Vagina (tissue), 2 donors: ENCODE data around the gene CACNB2. TPM values are rescaled to one million over a fixed set of nuclear protein-coding genes. Genes with fewer than 3 reads are reported as not detected.

Experiments used
- DNase-seq, 2 donors: peaks; one replicate each; pipeline ENCODE4 v3.0.0-alpha.2; 2017; ENCODE audit errors: extremely low spot score in 2 of 2
- H3K27ac ChIP-seq: fragments of 200-600 bp; sonication (generic); one replicate; pipeline ENCODE4 v1.5.1; 2019
- H3K27me3 ChIP-seq: fragments of 200-600 bp; sonication (generic); one replicate; pipeline ENCODE4 v1.5.1; 2019
- H3K36me3 ChIP-seq, 2 donors: fragments of 200-600 bp; sonication (generic); one replicate each; pipeline ENCODE4 v1.5.1; 2017 to 2019
- H3K4me1 ChIP-seq: fragments of 200-600 bp; sonication (generic); one replicate; pipeline ENCODE4 v1.5.1; 2019
- H3K4me3 ChIP-seq, 2 donors: fragments of 200-600 bp; sonication (generic); 1 replicate in 1 of 2; 2 replicates in 1 of 2; pipeline ENCODE4 v1.5.1; 2016 to 2019
- H3K9me3 ChIP-seq: fragments of 200-600 bp; sonication (generic); one replicate; pipeline ENCODE4 v1.5.1; 2019
- POLR2A ChIP-seq, 2 donors: fragments of 450-650 bp; IDR thresholded peaks; one replicate each; pipeline ENCODE4 v1.6.1; 2017; ENCODE audit warnings: antibody characterized with exemption in 2 of 2, mild to moderate bottlenecking in 2 of 2, moderate library complexity in 2 of 2
- POLR2AphosphoS5 ChIP-seq, 2 donors: sonication (generic); formaldehyde crosslinking; IDR thresholded peaks; one replicate each; pipeline ENCODE4 v1.9.0; 2017; ENCODE audit warnings: antibody characterized with exemption in 2 of 2, mild to moderate bottlenecking in 2 of 2, low read depth in 1 of 2; ENCODE audit not compliant: insufficient read depth in 1 of 2
- intact Hi-C: fragments of 100-400 bp; cut with DNase I; formaldehyde crosslinking; loops from one replicate; pipeline ENCODE4 v1.15.1; 2023
- total RNA-seq: library from RNA; depleted of rRNA; stranded (reverse); fragments of >200 nt; gene quantifications from one replicate; pipeline ENCODE4 v1.2.3, GENCODE V29; 2016
- TF ChIP-seq, protein P1 (sequence below), 3 experiments: fragments of 450-650 bp in 2 of 3; fragments of 200-600 bp in 1 of 3; sonication (generic) in 1 of 3; IDR thresholded peaks; one replicate each; pipeline ENCODE4 v1.5.1; 2017 to 2019; ENCODE audit warnings: antibody characterized with exemption in 3 of 3, mild to moderate bottlenecking in 2 of 3, moderate library complexity in 2 of 3

CACNB2 gene
- total RNA-seq, 1 donor from 2014 or later = 12.8 TPM

DNA sequence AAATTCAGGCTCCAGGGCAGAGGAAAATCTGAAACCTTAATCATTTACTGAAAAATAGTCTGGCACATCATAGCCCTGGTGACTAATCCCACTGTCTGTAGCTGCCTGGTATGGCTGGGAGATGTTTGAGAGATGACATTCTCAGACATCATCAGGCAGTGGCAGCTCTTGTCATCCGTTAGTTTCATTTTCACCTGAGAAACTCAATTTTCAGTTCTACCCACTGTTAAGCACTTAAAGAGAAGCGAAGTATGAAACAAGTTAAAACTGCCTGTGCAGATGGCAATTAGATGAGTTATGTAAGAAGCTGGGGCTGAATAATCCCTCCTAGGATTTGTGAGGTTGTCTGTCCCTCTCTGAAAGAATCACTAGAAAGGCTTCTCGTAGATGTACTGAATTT lies 361.0 kb downstream of the CACNB2 start:
- DNase-seq = no peak
- Histone ChIP-seq H3K4me1 (no peaks in the 10 kb centered on the region), H3K4me3 (no peak overlapping the region), H3K27ac (no peak overlapping the region), H3K27me3 (no peaks in the 10 kb centered on the region), H3K36me3 (no peaks in the 10 kb centered on the region), H3K9me3 (no peaks in the 10 kb centered on the region)
- intact Hi-C loops = no loop called here
- TF ChIP-seq, protein P1, sequence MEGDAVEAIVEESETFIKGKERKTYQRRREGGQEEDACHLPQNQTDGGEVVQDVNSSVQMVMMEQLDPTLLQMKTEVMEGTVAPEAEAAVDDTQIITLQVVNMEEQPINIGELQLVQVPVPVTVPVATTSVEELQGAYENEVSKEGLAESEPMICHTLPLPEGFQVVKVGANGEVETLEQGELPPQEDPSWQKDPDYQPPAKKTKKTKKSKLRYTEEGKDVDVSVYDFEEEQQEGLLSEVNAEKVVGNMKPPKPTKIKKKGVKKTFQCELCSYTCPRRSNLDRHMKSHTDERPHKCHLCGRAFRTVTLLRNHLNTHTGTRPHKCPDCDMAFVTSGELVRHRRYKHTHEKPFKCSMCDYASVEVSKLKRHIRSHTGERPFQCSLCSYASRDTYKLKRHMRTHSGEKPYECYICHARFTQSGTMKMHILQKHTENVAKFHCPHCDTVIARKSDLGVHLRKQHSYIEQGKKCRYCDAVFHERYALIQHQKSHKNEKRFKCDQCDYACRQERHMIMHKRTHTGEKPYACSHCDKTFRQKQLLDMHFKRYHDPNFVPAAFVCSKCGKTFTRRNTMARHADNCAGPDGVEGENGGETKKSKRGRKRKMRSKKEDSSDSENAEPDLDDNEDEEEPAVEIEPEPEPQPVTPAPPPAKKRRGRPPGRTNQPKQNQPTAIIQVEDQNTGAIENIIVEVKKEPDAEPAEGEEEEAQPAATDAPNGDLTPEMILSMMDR (IDR thresholded peaks at IDR 0.05) = no peak

DNA sequence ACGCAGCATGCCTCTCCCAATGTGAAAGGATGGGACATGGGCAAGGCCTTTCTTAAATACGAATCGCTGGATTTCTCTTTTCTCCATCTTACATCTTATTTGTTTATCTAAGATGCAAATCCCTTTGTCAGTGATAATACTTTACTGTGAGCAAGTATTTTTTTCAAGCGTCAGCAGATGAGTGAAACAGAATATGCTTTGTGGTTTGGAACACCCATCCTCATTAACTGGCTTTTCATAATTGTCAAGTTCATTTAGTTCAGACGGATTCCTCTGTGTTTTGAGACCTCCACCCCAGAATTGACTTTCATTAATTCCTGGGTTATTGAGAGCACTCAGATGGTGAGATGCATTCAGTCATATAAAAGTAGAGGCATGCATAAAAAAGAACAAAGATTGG lies 361.4 kb downstream of the CACNB2 start:
- TF ChIP-seq POLR2AphosphoS5 (IDR thresholded peaks at IDR 0.05; ENCODE audit: insufficient read depth in 1 of 2, low read depth in 1 of 2) (no peak), POLR2A (IDR thresholded peaks at IDR 0.05) (no peak)
- TF ChIP-seq, protein P1 (IDR thresholded peaks at IDR 0.05) = no peak
- Histone ChIP-seq H3K9me3 (no peaks in the 10 kb centered on the region), H3K27ac (no peak overlapping the region), H3K27me3 (no peaks in the 10 kb centered on the region), H3K4me1 (no peaks in the 10 kb centered on the region), H3K4me3 (no peak overlapping the region), H3K36me3 (no peaks in the 10 kb centered on the region)
- no peak for DNase-seq
- intact Hi-C loops = no loop called here

DNA sequence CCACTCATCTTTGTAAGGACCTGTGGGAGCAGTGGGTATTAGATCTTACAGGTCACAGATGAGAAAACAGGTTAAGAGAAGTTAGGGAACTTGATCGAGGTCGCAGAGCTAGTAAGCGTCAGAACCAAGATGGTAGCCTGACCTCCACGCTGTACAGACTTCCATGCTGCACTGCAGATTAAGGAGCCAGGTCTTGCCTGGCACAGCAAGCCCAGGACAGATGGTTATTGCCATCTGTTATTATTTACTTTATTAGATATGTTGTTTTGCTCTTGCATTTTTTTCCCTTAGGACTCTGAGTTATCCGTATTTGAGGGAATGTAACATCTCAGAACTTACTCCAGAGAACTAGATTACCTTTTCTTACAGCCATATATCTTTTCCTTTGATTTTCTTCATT lies 363.9 kb downstream of the CACNB2 start:
- H3K4me3 ChIP-seq = no peak overlapping the region
- H3K9me3 ChIP-seq = no peaks in the 10 kb centered on the region
- H3K4me1 ChIP-seq = no peaks in the 10 kb centered on the region
- no peak for DNase-seq
- TF ChIP-seq POLR2AphosphoS5 (IDR thresholded peaks at IDR 0.05; ENCODE audit: insufficient read depth in 1 of 2, low read depth in 1 of 2) (no peak), POLR2A (IDR thresholded peaks at IDR 0.05) (no peak)
- TF ChIP-seq, protein P1 (IDR thresholded peaks at IDR 0.05) = no peak
- no peaks in the 10 kb centered on the region for H3K27me3 ChIP-seq
- no peaks in the 10 kb centered on the region for H3K36me3 ChIP-seq
- intact Hi-C loops = no loop called here
- H3K27ac ChIP-seq = no peak overlapping the region

- H3K27ac ChIP-seq = no peak overlapping the region
- TF ChIP-seq, protein P1 (IDR thresholded peaks at IDR 0.05) = no peak
- TF ChIP-seq POLR2A (IDR thresholded peaks at IDR 0.05) = no peak
- no peak for TF ChIP-seq POLR2AphosphoS5 (IDR thresholded peaks at IDR 0.05; ENCODE audit: insufficient read depth in 1 of 2, low read depth in 1 of 2)
- H3K4me1 ChIP-seq = no peaks in the 10 kb centered on the region
- H3K9me3 ChIP-seq = no peaks in the 10 kb centered on the region
- no peak overlapping the region for H3K4me3 ChIP-seq
- intact Hi-C loops = no loop called here
- H3K36me3 ChIP-seq = no peaks in the 10 kb centered on the region
- no peaks in the 10 kb centered on the region for H3K27me3 ChIP-seq
- no peak for DNase-seq
These were observed 365.4 kb downstream of the CACNB2 start for GRCh38 chr10:18505456-18506118.

- H3K4me1 ChIP-seq = no peaks in the 10 kb centered on the region
- TF ChIP-seq, protein P1 (IDR thresholded peaks at IDR 0.05) = no peak
- TF ChIP-seq POLR2AphosphoS5 (IDR thresholded peaks at IDR 0.05; ENCODE audit: insufficient read depth in 1 of 2, low read depth in 1 of 2) = no peak
- TF ChIP-seq POLR2A (IDR thresholded peaks at IDR 0.05) = no peak
- H3K9me3 ChIP-seq = no peaks in the 10 kb centered on the region
- intact Hi-C loops = no loop called here
- DNase-seq = no peak
- no peak overlapping the region for H3K4me3 ChIP-seq
- no peak overlapping the region for H3K27ac ChIP-seq
- H3K36me3 ChIP-seq = peaks cover 0 to 4% of the 10 kb centered on the region in 2 donors
- no peaks in the 10 kb centered on the region for H3K27me3 ChIP-seq
These were observed 368.4 kb downstream of the CACNB2 start for GRCh38 chr10:18508587-18508986.
